GM19467 (cell line): ENCODE data around the gene ANKRD33B.
"Not testable (repeated sequence)": the region's sequence is repeated elsewhere in the genome, so short reads cannot be mapped to it uniquely, and the experiment has no call there.

ENCODE experiments used
- ATAC-seq: cut with Tn5 transposase; IDR thresholded peaks from one replicate; pipeline ENCODE4 v1.9.1; 2021; ENCODE audit warnings: mild to moderate bottlenecking, moderate library complexity; ENCODE audit not compliant: unreplicated experiment

The ANKRD33B gene

GRCh38 chr5:10591966-10592365, 28.1 kb downstream of the ANKRD33B start:
- ATAC-seq = no peak

GRCh38 chr5:10592601-10593000, 28.7 kb downstream of the ANKRD33B start:
- ATAC-seq = peak; percentile 46

- no peak for ATAC-seq
Measured at GRCh38 chr5:10593531-10594181, 29.8 kb downstream of the ANKRD33B start.

- no peak for ATAC-seq
Measured at GRCh38 chr5:10594591-10595210, 30.8 kb downstream of the ANKRD33B start.

- no peak for ATAC-seq
Measured at GRCh38 chr5:10595293-10595671, 31.4 kb downstream of the ANKRD33B start.

GRCh38 chr5:10595672-10596309, 31.9 kb downstream of the ANKRD33B start:
- ATAC-seq = no peak

GRCh38 chr5:10596310-10596703, 32.4 kb downstream of the ANKRD33B start:
- no peak for ATAC-seq

GRCh38 chr5:10596886-10597451, 33.1 kb downstream of the ANKRD33B start:
- ATAC-seq = no peak

- ATAC-seq = no peak
Measured at GRCh38 chr5:10599113-10599512, 35.2 kb downstream of the ANKRD33B start.

- ATAC-seq = no peak
Measured at GRCh38 chr5:10599862-10600284, 36.0 kb downstream of the ANKRD33B start.

GRCh38 chr5:10600626-10601245, 36.9 kb downstream of the ANKRD33B start:
- ATAC-seq = peak; percentile 68

GRCh38 chr5:10601246-10602030, 37.6 kb downstream of the ANKRD33B start:
- ATAC-seq = peak; percentile 26

- ATAC-seq = no peak
Measured at GRCh38 chr5:10602031-10602806, 38.3 kb downstream of the ANKRD33B start.

- no peak for ATAC-seq
Measured at GRCh38 chr5:10604975-10605374, 41.1 kb downstream of the ANKRD33B start.

GRCh38 chr5:10606632-10607022, 42.8 kb downstream of the ANKRD33B start:
- ATAC-seq = not testable (repeated sequence)

GRCh38 chr5:10607023-10607665, 43.3 kb downstream of the ANKRD33B start:
- peak; percentile 88 for ATAC-seq

- peak; percentile 46 for ATAC-seq
Measured at GRCh38 chr5:10607666-10608073, 43.8 kb downstream of the ANKRD33B start.

- ATAC-seq = not testable (repeated sequence)
Measured at GRCh38 chr5:10608081-10608480, 44.2 kb downstream of the ANKRD33B start.

- no peak for ATAC-seq
Measured at GRCh38 chr5:10610058-10610457, 46.2 kb downstream of the ANKRD33B start.
